SU-DHL-6 (cell line): Measurements from ENCODE around the gene PTPRK.

Experiments used
- EZH2phosphoT487 ChIP-seq: fragments of 200-600 bp; sonication (generic), shearing (Covaris generic); conservative IDR thresholded peaks from 2 replicates; pipeline ENCODE4 v1.6.1; 2018; ENCODE audit warnings: mild to moderate bottlenecking, antibody characterized with exemption, low read length, moderate library complexity, mixed read lengths
- TF ChIP-seq, protein P1 (sequence below): fragments of 200-600 bp; sonication (generic); IDR thresholded peaks from one replicate; pipeline ENCODE4 v1.5.1; 2017; ENCODE audit warnings: antibody characterized with exemption, mild to moderate bottlenecking, low read length, moderate library complexity; ENCODE audit not compliant: insufficient read depth, poor library complexity, severe bottlenecking

DNA sequence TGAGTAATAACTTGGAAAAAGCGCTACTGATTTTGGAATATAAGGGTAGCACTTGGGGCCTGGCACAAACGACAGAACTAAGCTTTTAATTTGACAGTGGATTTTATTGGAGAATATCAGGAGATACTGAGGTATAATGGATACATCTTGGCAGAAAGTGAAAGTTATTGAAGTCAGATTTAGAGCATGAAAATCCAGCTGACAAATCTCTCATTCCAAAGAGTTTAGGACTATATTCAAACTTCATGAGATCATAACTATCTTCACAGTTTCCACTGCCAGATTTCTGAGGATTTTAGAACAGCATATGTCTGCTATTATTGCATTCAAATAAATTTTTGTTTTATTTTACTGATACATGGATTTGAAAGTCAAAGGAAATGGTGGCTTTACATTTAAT, 487.2 kb downstream of the PTPRK start:
- TF ChIP-seq EZH2phosphoT487: no peak
- TF ChIP-seq, protein P1, sequence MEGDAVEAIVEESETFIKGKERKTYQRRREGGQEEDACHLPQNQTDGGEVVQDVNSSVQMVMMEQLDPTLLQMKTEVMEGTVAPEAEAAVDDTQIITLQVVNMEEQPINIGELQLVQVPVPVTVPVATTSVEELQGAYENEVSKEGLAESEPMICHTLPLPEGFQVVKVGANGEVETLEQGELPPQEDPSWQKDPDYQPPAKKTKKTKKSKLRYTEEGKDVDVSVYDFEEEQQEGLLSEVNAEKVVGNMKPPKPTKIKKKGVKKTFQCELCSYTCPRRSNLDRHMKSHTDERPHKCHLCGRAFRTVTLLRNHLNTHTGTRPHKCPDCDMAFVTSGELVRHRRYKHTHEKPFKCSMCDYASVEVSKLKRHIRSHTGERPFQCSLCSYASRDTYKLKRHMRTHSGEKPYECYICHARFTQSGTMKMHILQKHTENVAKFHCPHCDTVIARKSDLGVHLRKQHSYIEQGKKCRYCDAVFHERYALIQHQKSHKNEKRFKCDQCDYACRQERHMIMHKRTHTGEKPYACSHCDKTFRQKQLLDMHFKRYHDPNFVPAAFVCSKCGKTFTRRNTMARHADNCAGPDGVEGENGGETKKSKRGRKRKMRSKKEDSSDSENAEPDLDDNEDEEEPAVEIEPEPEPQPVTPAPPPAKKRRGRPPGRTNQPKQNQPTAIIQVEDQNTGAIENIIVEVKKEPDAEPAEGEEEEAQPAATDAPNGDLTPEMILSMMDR: no peak
